SJCRH30 (cell line): ENCODE measurements around the gene NR3C1. TPM values are rescaled to one million over a fixed set of nuclear protein-coding genes. Genes with fewer than 3 reads are reported as not detected.

Experiments used
- DNase-seq, 2 experiments: peaks; one replicate each; pipeline ENCODE4 v3.0.0-alpha.2; 2015 to 2020
- H3K27ac ChIP-seq: fragments of 250-450 bp; sonication (Bioruptor Pico); 2 replicates; pipeline ENCODE4 v1.5.1; 2020; ENCODE audit warnings: mild to moderate bottlenecking, moderate library complexity
- H3K27me3 ChIP-seq: fragments of 250-450 bp; sonication (Bioruptor Pico); 2 replicates; pipeline ENCODE4 v1.5.1; 2020; ENCODE audit warnings: mild to moderate bottlenecking, moderate library complexity
- H3K36me3 ChIP-seq: fragments of 250-450 bp; sonication (Bioruptor Pico); 2 replicates; pipeline ENCODE4 v1.5.1; 2020; ENCODE audit warnings: mild to moderate bottlenecking, moderate library complexity
- H3K4me1 ChIP-seq: fragments of 250-450 bp; sonication (Bioruptor Pico); 2 replicates; pipeline ENCODE4 v1.5.1; 2020; ENCODE audit warnings: mild to moderate bottlenecking, moderate library complexity
- H3K4me3 ChIP-seq: fragments of 250-450 bp; sonication (Bioruptor Pico); 2 replicates; pipeline ENCODE4 v1.5.1; 2020; ENCODE audit warnings: mild to moderate bottlenecking, moderate library complexity
- H3K9me3 ChIP-seq: fragments of 250-450 bp; sonication (Bioruptor Pico); replicated peaks from 2 replicates; pipeline ENCODE4 v1.5.1; 2020; ENCODE audit warnings: mild to moderate bottlenecking, moderate library complexity
- total RNA-seq: library from RNA; depleted of rRNA; stranded (reverse); fragments of >200 nt; shearing (Covaris generic); gene quantifications from 2 replicates; pipeline ENCODE4 v1.2.3, GENCODE V29; 2014

Gene NR3C1
- total RNA-seq, 1 experiment from 2014 or later: 31.9 TPM

GRCh38 chr5:143281226-143281625 is 122.3 kb downstream of the NR3C1 start:
- H3K36me3 ChIP-seq: peaks cover 26% of the 10 kb centered on the region
- no peaks in the 10 kb centered on the region for H3K4me1 ChIP-seq
- H3K9me3 ChIP-seq: no peaks in the 10 kb centered on the region
- no peaks in the 10 kb centered on the region for H3K27me3 ChIP-seq
- DNase-seq: no peak
- H3K4me3 ChIP-seq: no peak overlapping the region
- H3K27ac ChIP-seq: no peak overlapping the region

- Histone ChIP-seq H3K36me3 (peaks cover 26% of the 10 kb centered on the region), H3K4me1 (no peaks in the 10 kb centered on the region), H3K4me3 (no peak overlapping the region), H3K27ac (no peak overlapping the region), H3K9me3 (no peaks in the 10 kb centered on the region), H3K27me3 (no peaks in the 10 kb centered on the region)
- no peak for DNase-seq
Observed at GRCh38 chr5:143279698-143280097, 123.8 kb downstream of the NR3C1 start.

- no peaks in the 10 kb centered on the region for H3K4me1 ChIP-seq
- no peak overlapping the region for H3K27ac ChIP-seq
Observed at GRCh38 chr5:143277536-143277935, 126.0 kb downstream of the NR3C1 start.

GRCh38 chr5:143275512-143276363 is 127.7 kb downstream of the NR3C1 start:
- no peak for DNase-seq
- Histone ChIP-seq H3K4me1 (no peaks in the 10 kb centered on the region), H3K4me3 (no peak overlapping the region), H3K9me3 (no peaks in the 10 kb centered on the region), H3K36me3 (peaks cover 5% of the 10 kb centered on the region; the same call in 1 of the 2 replicates), H3K27me3 (no peaks in the 10 kb centered on the region), H3K27ac (no peak overlapping the region)

More at GRCh38 chr5:143277536-143277935, 126.0 kb downstream of the NR3C1 start:
- Histone ChIP-seq H3K9me3 (no peaks in the 10 kb centered on the region), H3K27me3 (no peaks in the 10 kb centered on the region), H3K36me3 (peaks cover 18% of the 10 kb centered on the region), H3K4me3 (no peak overlapping the region)
- no peak for DNase-seq

- no peak for DNase-seq
- Histone ChIP-seq H3K36me3 (0 out of 2 replicates have a peak, but pooled peaks cover 2% of the 10 kb centered on the region), H3K4me3 (no peak overlapping the region), H3K4me1 (no peaks in the 10 kb centered on the region), H3K27ac (no peak overlapping the region), H3K27me3 (no peaks in the 10 kb centered on the region), H3K9me3 (no peaks in the 10 kb centered on the region)
Observed at GRCh38 chr5:143274952-143275351, 128.5 kb downstream of the NR3C1 start.

GRCh38 chr5:143271431-143271830 is 132.1 kb downstream of the NR3C1 start:
- H3K27ac ChIP-seq: no peak overlapping the region
- no peaks in the 10 kb centered on the region for H3K27me3 ChIP-seq
- H3K9me3 ChIP-seq: no peaks in the 10 kb centered on the region; the same call in 1 of the 2 replicates
- H3K4me3 ChIP-seq: no peak overlapping the region
- no peaks in the 10 kb centered on the region for H3K36me3 ChIP-seq
- H3K4me1 ChIP-seq: no peaks in the 10 kb centered on the region
- DNase-seq: no peak

- Histone ChIP-seq H3K9me3 (no peaks in the 10 kb centered on the region; the same call in 1 of the 2 replicates), H3K27me3 (no peaks in the 10 kb centered on the region), H3K36me3 (no peaks in the 10 kb centered on the region), H3K4me3 (no peak overlapping the region), H3K4me1 (no peaks in the 10 kb centered on the region), H3K27ac (no peak overlapping the region)
- no peak for DNase-seq
Observed at GRCh38 chr5:143268388-143268787, 135.1 kb downstream of the NR3C1 start.

- Histone ChIP-seq H3K4me1 (no peaks in the 10 kb centered on the region), H3K27ac (no peak overlapping the region), H3K36me3 (no peaks in the 10 kb centered on the region), H3K27me3 (no peaks in the 10 kb centered on the region), H3K4me3 (no peak overlapping the region), H3K9me3 (no peaks in the 10 kb centered on the region; the same call in 1 of the 2 replicates)
- no peak for DNase-seq
Observed at GRCh38 chr5:143267186-143267585, 136.3 kb downstream of the NR3C1 start.

GRCh38 chr5:143265995-143266394 is 137.5 kb downstream of the NR3C1 start:
- Histone ChIP-seq H3K27me3 (no peaks in the 10 kb centered on the region), H3K4me3 (no peak overlapping the region)

GRCh38 chr5:143263272-143263810 is 140.1 kb downstream of the NR3C1 start:
- Histone ChIP-seq H3K4me1 (no peaks in the 10 kb centered on the region), H3K36me3 (no peaks in the 10 kb centered on the region), H3K27me3 (no peaks in the 10 kb centered on the region), H3K4me3 (no peak overlapping the region), H3K9me3 (no peaks in the 10 kb centered on the region; the same call in 1 of the 2 replicates), H3K27ac (no peak overlapping the region)
- DNase-seq: no peak

More at GRCh38 chr5:143265995-143266394, 137.5 kb downstream of the NR3C1 start:
- Histone ChIP-seq H3K9me3 (no peaks in the 10 kb centered on the region; the same call in 1 of the 2 replicates), H3K4me1 (no peaks in the 10 kb centered on the region), H3K36me3 (no peaks in the 10 kb centered on the region), H3K27ac (no peak overlapping the region)
- no peak for DNase-seq

GRCh38 chr5:143262393-143263174 is 140.9 kb downstream of the NR3C1 start:
- H3K27ac ChIP-seq: no peak overlapping the region
- H3K4me3 ChIP-seq: no peak overlapping the region
- DNase-seq: peak in 1 of 2 experiments; percentile 10
- no peaks in the 10 kb centered on the region for H3K27me3 ChIP-seq
- H3K36me3 ChIP-seq: no peaks in the 10 kb centered on the region
- no peaks in the 10 kb centered on the region; the same call in 1 of the 2 replicates for H3K9me3 ChIP-seq
- H3K4me1 ChIP-seq: no peaks in the 10 kb centered on the region

- H3K27me3 ChIP-seq: no peaks in the 10 kb centered on the region
- no peaks in the 10 kb centered on the region; the same call in 1 of the 2 replicates for H3K9me3 ChIP-seq
- no peak overlapping the region for H3K27ac ChIP-seq
- no peaks in the 10 kb centered on the region for H3K4me1 ChIP-seq
- DNase-seq: no peak
- H3K36me3 ChIP-seq: no peaks in the 10 kb centered on the region
- H3K4me3 ChIP-seq: no peak overlapping the region
Observed at GRCh38 chr5:143261748-143262392, 141.6 kb downstream of the NR3C1 start.

GRCh38 chr5:143259254-143259605 is 144.3 kb downstream of the NR3C1 start:
- no peak overlapping the region for H3K4me3 ChIP-seq
- H3K27ac ChIP-seq: no peak overlapping the region
- H3K36me3 ChIP-seq: no peaks in the 10 kb centered on the region
- DNase-seq: no peak
- H3K4me1 ChIP-seq: no peaks in the 10 kb centered on the region
- H3K27me3 ChIP-seq: no peaks in the 10 kb centered on the region
- H3K9me3 ChIP-seq: no peaks in the 10 kb centered on the region

- no peak overlapping the region for H3K27ac ChIP-seq
Observed at GRCh38 chr5:143258559-143259253, 144.8 kb downstream of the NR3C1 start.

More at GRCh38 chr5:143258559-143259253, 144.8 kb downstream of the NR3C1 start:
- no peaks in the 10 kb centered on the region for H3K36me3 ChIP-seq
- H3K4me1 ChIP-seq: no peaks in the 10 kb centered on the region
- no peak overlapping the region for H3K4me3 ChIP-seq
- no peaks in the 10 kb centered on the region for H3K27me3 ChIP-seq
- no peaks in the 10 kb centered on the region for H3K9me3 ChIP-seq
- DNase-seq: no peak
